HepG2 (cell line): ENCODE data around the gene PTPN18. TPM values are rescaled to one million over a fixed set of nuclear protein-coding genes. Genes with fewer than 3 reads are reported as not detected.
A peak's percentile ranks its signal among the peaks of the same experiment; 100 is the strongest.

Experiments used
- CREM ChIP-seq, 2 experiments: sonication (generic) in 1 of 2; formaldehyde crosslinking in 1 of 2; IDR thresholded peaks; 2 replicates each; pipeline versions ENCODE4 v1.4.0 to v1.6.1; 2016 to 2020; ENCODE audit warnings: antibody characterized with exemption in 1 of 2, mild to moderate bottlenecking in 1 of 2, missing genetic modification reagents in 1 of 2
- FIP1L1 ChIP-seq: fragments of 200-400 bp; formaldehyde crosslinking; IDR thresholded peaks from 2 replicates; pipeline ENCODE4 v1.6.1; 2018; ENCODE audit warnings: low read depth, mild to moderate bottlenecking, low read length, moderate library complexity, borderline replicate concordance; ENCODE audit not compliant: insufficient read depth
- GATA4 ChIP-seq: sonication (generic); IDR thresholded peaks from 2 replicates; pipeline ENCODE4 v1.6.1; 2016; ENCODE audit warnings: antibody characterized with exemption, low read depth, borderline replicate concordance
- GATAD1 ChIP-seq: IDR thresholded peaks from 2 replicates; pipeline ENCODE4 v1.6.1; 2016; ENCODE audit warnings: missing genetic modification reagents, missing compliant biosample characterization
- HES4 ChIP-seq: sonication (generic); formaldehyde crosslinking; IDR thresholded peaks from 2 replicates; pipeline ENCODE4 v1.9.0; 2021; ENCODE audit warnings: mild to moderate bottlenecking, missing genetic modification reagents, borderline replicate concordance
- MZF1 ChIP-seq: sonication (generic); formaldehyde crosslinking; IDR thresholded peaks from 2 replicates; pipeline ENCODE4 v1.8.1; 2023; ENCODE audit warnings: mild to moderate bottlenecking, missing genetic modification reagents, borderline replicate concordance
- NPAS2 ChIP-seq: sonication (generic); formaldehyde crosslinking; IDR thresholded peaks from 2 replicates; pipeline ENCODE4 v1.8.0; 2022; ENCODE audit warnings: mild to moderate bottlenecking, missing genetic modification reagents, borderline replicate concordance
- ZBTB3 ChIP-seq: sonication (generic); formaldehyde crosslinking; IDR thresholded peaks from 2 replicates; pipeline ENCODE4 v1.4.0; 2020; ENCODE audit warnings: low read depth, mild to moderate bottlenecking, moderate library complexity, missing genetic modification reagents, borderline replicate concordance
- ZNF549 ChIP-seq: sonication (generic); formaldehyde crosslinking; IDR thresholded peaks from 2 replicates; pipeline ENCODE4 v1.5.0; 2020; ENCODE audit warnings: missing genetic modification reagents
- ZNF7 ChIP-seq: IDR thresholded peaks from 2 replicates; pipeline ENCODE4 v1.6.1; 2016; ENCODE audit warnings: missing biosample characterization, missing genetic modification reagents
- polyA plus RNA-seq, 8 experiments: library from polyadenylated mRNA; depleted of rRNA in 3 of 8; stranded (reverse) in 7 of 8; unstranded in 1 of 8; fragments of >200 nt; fragmentation: Illumina TruSeq in 4 of 8; extraction: Trizol in 4 of 8; gene quantifications; 2 replicates each; pipeline versions ENCODE4 v1.2.1 to v1.2.3, GENCODE V29; 2011 to 2016; ENCODE audit warnings: low read depth in 4 of 8, missing spikeins in 1 of 8, mixed read lengths in 1 of 8; ENCODE audit not compliant: insufficient read depth in 1 of 8
- total RNA-seq, 5 experiments: library from RNA; depleted of rRNA; stranded (reverse); fragments of >200 nt; fragmentation: Illumina TruSeq; extraction: Trizol; gene quantifications; 2 replicates each; pipeline ENCODE4 v1.2.3, GENCODE V29; 2016; ENCODE audit warnings: low read depth in 1 of 5
- TF ChIP-seq, protein P1 (sequence below): IDR thresholded peaks from 2 replicates; pipeline ENCODE4 v1.6.1; 2016; ENCODE audit warnings: mild to moderate bottlenecking
- TF ChIP-seq, protein P2 (sequence below): IDR thresholded peaks from 2 replicates; pipeline ENCODE4 v1.6.1; 2016; ENCODE audit warnings: low read depth, borderline replicate concordance
- TF ChIP-seq, protein P3 (sequence below), 2 experiments: sonication (generic) in 1 of 2; formaldehyde crosslinking in 1 of 2; IDR thresholded peaks; 2 replicates each; pipeline versions ENCODE4 v1.4.0 to v1.6.1; 2018 to 2020; ENCODE audit warnings: missing genetic modification reagents in 2 of 2, borderline replicate concordance in 1 of 2, low read depth in 1 of 2, mild to moderate bottlenecking in 1 of 2, missing biosample characterization in 1 of 2
- TF ChIP-seq, protein P4 (sequence below): sonication (generic); formaldehyde crosslinking; IDR thresholded peaks from 2 replicates; pipeline ENCODE4 v1.5.1; 2020; ENCODE audit warnings: mild to moderate bottlenecking, missing genetic modification reagents
- TF ChIP-seq, protein P5 (sequence below): sonication (generic); formaldehyde crosslinking; IDR thresholded peaks from 2 replicates; pipeline ENCODE4 v1.5.1; 2020; ENCODE audit warnings: missing genetic modification reagents, mild to moderate bottlenecking, borderline replicate concordance
- TF ChIP-seq, protein P6 (sequence below): sonication (generic); formaldehyde crosslinking; IDR thresholded peaks from 2 replicates; pipeline ENCODE4 v1.4.0; 2020; ENCODE audit warnings: missing genetic modification reagents, borderline replicate concordance

The PTPN18 gene
- total and polyA plus RNA-seq, 2 of the 13 experiments (the other 11 are each of a cell fraction or from before 2014, with no cell fraction given): 14.8 to 39.6 TPM

DNA sequence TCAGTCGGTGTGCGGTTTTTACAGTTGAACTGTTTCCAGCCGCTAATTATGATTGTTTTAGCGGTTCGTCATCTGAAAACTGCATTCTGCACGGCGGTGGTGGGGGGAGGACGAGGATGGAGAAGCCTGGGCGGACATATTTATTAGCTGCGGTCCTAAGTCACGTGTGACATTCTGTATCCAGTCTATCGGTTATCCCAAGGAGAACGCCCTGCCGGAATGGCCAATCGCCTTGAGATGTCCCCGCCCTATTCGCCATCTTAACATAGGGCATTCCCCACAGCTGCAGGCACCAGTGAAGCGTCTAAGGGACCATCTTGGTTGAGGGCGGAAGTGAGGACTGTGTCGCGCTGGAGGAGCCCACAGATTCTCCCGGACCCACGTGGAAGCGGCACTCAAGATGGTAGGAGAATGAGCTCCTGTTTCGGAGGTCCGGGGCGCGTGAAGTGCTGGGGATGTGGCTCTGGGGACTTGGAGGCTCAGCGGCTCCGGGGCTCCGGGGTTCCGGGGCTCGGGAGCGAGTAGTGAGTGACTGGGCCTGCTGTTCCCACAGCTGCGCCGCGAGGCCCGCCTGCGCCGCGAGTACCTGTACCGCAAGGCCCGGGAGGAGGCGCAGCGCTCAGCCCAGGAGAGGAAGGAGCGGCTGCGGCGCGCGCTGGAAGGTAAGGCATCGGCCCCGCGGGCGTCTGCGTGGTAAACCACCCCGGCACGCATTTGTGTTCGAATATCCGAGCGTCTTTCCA is 13.2 kb upstream of the PTPN18 start, which contains the start of gene IMP4 (continued):
- TF ChIP-seq ZBTB3 (CRISPR knock-in tag): peak; percentile 22; the same call in 1 of the 2 replicates
- no peak for TF ChIP-seq FIP1L1
- TF ChIP-seq, protein P1, sequence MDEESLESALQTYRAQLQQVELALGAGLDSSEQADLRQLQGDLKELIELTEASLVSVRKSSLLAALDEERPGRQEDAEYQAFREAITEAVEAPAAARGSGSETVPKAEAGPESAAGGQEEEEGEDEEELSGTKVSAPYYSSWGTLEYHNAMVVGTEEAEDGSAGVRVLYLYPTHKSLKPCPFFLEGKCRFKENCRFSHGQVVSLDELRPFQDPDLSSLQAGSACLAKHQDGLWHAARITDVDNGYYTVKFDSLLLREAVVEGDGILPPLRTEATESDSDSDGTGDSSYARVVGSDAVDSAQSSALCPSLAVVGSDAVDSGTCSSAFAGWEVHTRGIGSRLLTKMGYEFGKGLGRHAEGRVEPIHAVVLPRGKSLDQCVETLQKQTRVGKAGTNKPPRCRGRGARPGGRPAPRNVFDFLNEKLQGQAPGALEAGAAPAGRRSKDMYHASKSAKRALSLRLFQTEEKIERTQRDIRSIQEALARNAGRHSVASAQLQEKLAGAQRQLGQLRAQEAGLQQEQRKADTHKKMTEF (CRISPR knock-in tag): peak; percentile 96
- no peak for TF ChIP-seq GATA4
- TF ChIP-seq, protein P2, sequence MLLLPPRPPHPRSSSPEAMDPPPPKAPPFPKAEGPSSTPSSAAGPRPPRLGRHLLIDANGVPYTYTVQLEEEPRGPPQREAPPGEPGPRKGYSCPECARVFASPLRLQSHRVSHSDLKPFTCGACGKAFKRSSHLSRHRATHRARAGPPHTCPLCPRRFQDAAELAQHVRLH (CRISPR knock-in tag): peak; percentile 93; the same call in 1 of the 2 replicates
- no peak for TF ChIP-seq MZF1
- TF ChIP-seq, protein P3, sequence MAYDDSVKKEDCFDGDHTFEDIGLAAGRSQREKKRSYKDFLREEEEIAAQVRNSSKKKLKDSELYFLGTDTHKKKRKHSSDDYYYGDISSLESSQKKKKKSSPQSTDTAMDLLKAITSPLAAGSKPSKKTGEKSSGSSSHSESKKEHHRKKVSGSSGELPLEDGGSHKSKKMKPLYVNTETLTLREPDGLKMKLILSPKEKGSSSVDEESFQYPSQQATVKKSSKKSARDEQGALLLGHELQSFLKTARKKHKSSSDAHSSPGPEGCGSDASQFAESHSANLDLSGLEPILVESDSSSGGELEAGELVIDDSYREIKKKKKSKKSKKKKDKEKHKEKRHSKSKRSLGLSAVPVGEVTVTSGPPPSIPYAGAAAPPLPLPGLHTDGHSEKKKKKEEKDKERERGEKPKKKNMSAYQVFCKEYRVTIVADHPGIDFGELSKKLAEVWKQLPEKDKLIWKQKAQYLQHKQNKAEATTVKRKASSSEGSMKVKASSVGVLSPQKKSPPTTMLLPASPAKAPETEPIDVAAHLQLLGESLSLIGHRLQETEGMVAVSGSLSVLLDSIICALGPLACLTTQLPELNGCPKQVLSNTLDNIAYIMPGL (CRISPR knock-in tag; IDR thresholded peaks at IDR 0.05; ENCODE audit: borderline replicate concordance in 1 of 2, low read depth in 1 of 2): peak; percentile 93 to 97
- no peak for TF ChIP-seq NPAS2 (CRISPR knock-in tag)
- TF ChIP-seq, protein P4, sequence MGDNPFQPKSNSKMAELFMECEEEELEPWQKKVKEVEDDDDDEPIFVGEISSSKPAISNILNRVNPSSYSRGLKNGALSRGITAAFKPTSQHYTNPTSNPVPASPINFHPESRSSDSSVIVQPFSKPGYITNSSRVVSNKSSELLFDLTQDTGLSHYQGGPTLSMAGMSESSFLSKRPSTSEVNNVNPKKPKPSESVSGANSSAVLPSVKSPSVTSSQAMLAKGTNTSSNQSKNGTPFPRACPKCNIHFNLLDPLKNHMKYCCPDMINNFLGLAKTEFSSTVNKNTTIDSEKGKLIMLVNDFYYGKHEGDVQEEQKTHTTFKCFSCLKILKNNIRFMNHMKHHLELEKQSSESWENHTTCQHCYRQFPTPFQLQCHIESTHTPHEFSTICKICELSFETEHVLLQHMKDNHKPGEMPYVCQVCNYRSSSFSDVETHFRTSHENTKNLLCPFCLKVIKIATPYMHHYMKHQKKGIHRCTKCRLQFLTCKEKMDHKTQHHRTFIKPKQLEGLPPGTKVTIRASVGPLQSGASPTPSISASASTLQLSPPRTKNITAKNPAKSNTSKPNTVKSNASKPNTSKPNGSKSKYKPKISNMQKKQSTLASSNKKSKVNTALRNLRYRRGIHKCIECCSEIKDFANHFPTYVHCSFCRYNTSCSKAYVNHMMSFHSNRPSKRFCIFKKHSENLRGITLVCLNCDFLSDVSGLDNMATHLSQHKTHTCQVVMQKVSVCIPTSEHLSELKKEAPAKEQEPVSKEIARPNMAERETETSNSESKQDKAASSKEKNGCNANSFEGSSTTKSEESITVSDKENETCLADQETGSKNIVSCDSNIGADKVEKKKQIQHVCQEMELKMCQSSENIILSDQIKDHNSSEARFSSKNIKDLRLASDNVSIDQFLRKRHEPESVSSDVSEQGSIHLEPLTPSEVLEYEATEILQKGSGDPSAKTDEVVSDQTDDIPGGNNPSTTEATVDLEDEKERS: peak; percentile 74; the same call in 1 of the 2 replicates
- TF ChIP-seq HES4: peak; percentile 34
- no peak for TF ChIP-seq ZNF549
- TF ChIP-seq, protein P5, sequence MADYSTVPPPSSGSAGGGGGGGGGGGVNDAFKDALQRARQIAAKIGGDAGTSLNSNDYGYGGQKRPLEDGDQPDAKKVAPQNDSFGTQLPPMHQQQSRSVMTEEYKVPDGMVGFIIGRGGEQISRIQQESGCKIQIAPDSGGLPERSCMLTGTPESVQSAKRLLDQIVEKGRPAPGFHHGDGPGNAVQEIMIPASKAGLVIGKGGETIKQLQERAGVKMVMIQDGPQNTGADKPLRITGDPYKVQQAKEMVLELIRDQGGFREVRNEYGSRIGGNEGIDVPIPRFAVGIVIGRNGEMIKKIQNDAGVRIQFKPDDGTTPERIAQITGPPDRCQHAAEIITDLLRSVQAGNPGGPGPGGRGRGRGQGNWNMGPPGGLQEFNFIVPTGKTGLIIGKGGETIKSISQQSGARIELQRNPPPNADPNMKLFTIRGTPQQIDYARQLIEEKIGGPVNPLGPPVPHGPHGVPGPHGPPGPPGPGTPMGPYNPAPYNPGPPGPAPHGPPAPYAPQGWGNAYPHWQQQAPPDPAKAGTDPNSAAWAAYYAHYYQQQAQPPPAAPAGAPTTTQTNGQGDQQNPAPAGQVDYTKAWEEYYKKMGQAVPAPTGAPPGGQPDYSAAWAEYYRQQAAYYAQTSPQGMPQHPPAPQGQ (CRISPR knock-in tag): no peak
- peak; percentile 84 for TF ChIP-seq CREM (IDR thresholded peaks at IDR 0.05)
- TF ChIP-seq CREM (CRISPR knock-in tag; IDR thresholded peaks at IDR 0.05): no peak
- TF ChIP-seq GATAD1 (CRISPR knock-in tag): peak; percentile 89
- TF ChIP-seq, protein P6, sequence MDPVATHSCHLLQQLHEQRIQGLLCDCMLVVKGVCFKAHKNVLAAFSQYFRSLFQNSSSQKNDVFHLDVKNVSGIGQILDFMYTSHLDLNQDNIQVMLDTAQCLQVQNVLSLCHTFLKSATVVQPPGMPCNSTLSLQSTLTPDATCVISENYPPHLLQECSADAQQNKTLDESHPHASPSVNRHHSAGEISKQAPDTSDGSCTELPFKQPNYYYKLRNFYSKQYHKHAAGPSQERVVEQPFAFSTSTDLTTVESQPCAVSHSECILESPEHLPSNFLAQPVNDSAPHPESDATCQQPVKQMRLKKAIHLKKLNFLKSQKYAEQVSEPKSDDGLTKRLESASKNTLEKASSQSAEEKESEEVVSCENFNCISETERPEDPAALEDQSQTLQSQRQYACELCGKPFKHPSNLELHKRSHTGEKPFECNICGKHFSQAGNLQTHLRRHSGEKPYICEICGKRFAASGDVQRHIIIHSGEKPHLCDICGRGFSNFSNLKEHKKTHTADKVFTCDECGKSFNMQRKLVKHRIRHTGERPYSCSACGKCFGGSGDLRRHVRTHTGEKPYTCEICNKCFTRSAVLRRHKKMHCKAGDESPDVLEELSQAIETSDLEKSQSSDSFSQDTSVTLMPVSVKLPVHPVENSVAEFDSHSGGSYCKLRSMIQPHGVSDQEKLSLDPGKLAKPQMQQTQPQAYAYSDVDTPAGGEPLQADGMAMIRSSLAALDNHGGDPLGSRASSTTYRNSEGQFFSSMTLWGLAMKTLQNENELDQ (CRISPR knock-in tag): no peak
- TF ChIP-seq ZNF7 (CRISPR knock-in tag): no peak
